BJ (cell line): ENCODE results near the gene MYOM1. TPM values are rescaled to one million over a fixed set of nuclear protein-coding genes. Genes with fewer than 3 reads are reported as not detected.

Experiments
- CTCF ChIA-PET: fragments of 350-600 bp; formaldehyde crosslinking; extraction: SDS; loops from one replicate; lab custom pipeline; 2021; ENCODE audit warnings: antibody characterized with exemption, inconsistent platforms; lab: Yijun Ruan, JAX
- POLR2A ChIA-PET: fragments of 300-600 bp; sonication (Branson Sonifier 250); formaldehyde crosslinking; extraction: SDS; loops from one replicate; lab custom pipeline; 2021; ENCODE audit warnings: antibody characterized with exemption; lab: Charles Lee
- DNase-seq: peaks from one replicate; pipeline ENCODE4 v3.0.0-alpha.2; 2011; ENCODE audit warnings: low read depth
- H3K27me3 ChIP-seq: 2 replicates; pipeline ENCODE4 v1.6.0; 2011; ENCODE audit warnings: low read length; ENCODE audit not compliant: control insufficient read depth, insufficient read depth
- H3K36me3 ChIP-seq: 2 replicates; pipeline ENCODE4 v1.5.1; 2011; ENCODE audit warnings: low read length; ENCODE audit not compliant: control insufficient read depth, insufficient read depth
- H3K4me3 ChIP-seq: 2 replicates; pipeline ENCODE4 v1.5.1; 2011; ENCODE audit warnings: low read depth, mild to moderate bottlenecking, control low read depth, low read length
- CTCF ChIP-seq: IDR thresholded peaks from 2 replicates; pipeline ENCODE4 v1.5.1; 2011; ENCODE audit warnings: low read depth, mild to moderate bottlenecking, control low read depth, inconsistent platforms, low read length, moderate library complexity; ENCODE audit not compliant: insufficient read depth
- polyA plus RNA-seq: library from polyadenylated mRNA; depleted of rRNA; stranded (reverse); fragments of >200 nt; gene quantifications from 2 replicates; pipeline ENCODE4 v1.2.3, GENCODE V29; 2011

MYOM1 gene
- polyA plus RNA-seq, 1 experiment, result 0.48 TPM

- ChIA-PET POLR2A (no interaction called here), CTCF (no interaction called here)
- Histone ChIP-seq H3K27me3 (no peaks in the 10 kb centered on the region), H3K4me3 (no peak overlapping the region), H3K36me3 (no peaks in the 10 kb centered on the region)
- TF ChIP-seq CTCF, result no peak
- DNase-seq, result no peak
Observed at GRCh38 chr18:3058328-3059191, 161.2 kb downstream of the MYOM1 start.

GRCh38 chr18:3057526-3057925 lies 162.2 kb downstream of the MYOM1 start:
- Histone ChIP-seq H3K27me3 (no peaks in the 10 kb centered on the region), H3K4me3 (no peak overlapping the region), H3K36me3 (no peaks in the 10 kb centered on the region)
- TF ChIP-seq CTCF, result no peak
- ChIA-PET CTCF (interaction anchor here (0.6 to 1.1 kb wide), 2 partner anchors 72 to 521 kb away, joined by 3 read pairs; no protein-coding TSS in a partner anchor), POLR2A (no interaction called here)
- no peak for DNase-seq

GRCh38 chr18:3056311-3056710 lies 163.5 kb downstream of the MYOM1 start:
- ChIA-PET CTCF (interaction anchor here (0.9 kb wide), 1 partner anchor 10 kb away, joined by 3 read pairs; no protein-coding TSS in a partner anchor), POLR2A (interaction anchor here (0.6 kb wide), 1 partner anchor 423 kb away, joined by 3 read pairs; no protein-coding TSS in a partner anchor)

GRCh38 chr18:3055816-3056215 lies 164.0 kb downstream of the MYOM1 start:
- Histone ChIP-seq H3K27me3 (no peaks in the 10 kb centered on the region), H3K4me3 (no peak overlapping the region), H3K36me3 (no peaks in the 10 kb centered on the region)
- ChIA-PET POLR2A (interaction anchor here (0.6 kb wide), 1 partner anchor 422 kb away, joined by 3 read pairs; no protein-coding TSS in a partner anchor), CTCF (interaction anchor here (0.9 to 1.1 kb wide), 2 partner anchors 9 to 19 kb away, joined by 3 read pairs; no protein-coding TSS in a partner anchor)
- no peak for TF ChIP-seq CTCF
- DNase-seq, result no peak

More at GRCh38 chr18:3056311-3056710, 163.5 kb downstream of the MYOM1 start:
- DNase-seq, result no peak
- Histone ChIP-seq H3K4me3 (no peak overlapping the region), H3K36me3 (no peaks in the 10 kb centered on the region), H3K27me3 (no peaks in the 10 kb centered on the region)
- no peak for TF ChIP-seq CTCF

GRCh38 chr18:3055186-3055728 lies 164.5 kb downstream of the MYOM1 start:
- no peak overlapping the region for H3K4me3 ChIP-seq
- TF ChIP-seq CTCF, result no peak
- ChIA-PET POLR2A (no interaction called here), CTCF (interaction anchor here (0.6 to 1.1 kb wide), 4 partner anchors 8 to 61 kb away, joined by 3 to 4 read pairs (median 3); no protein-coding TSS in a partner anchor)
- H3K36me3 ChIP-seq, result no peaks in the 10 kb centered on the region
- no peak for DNase-seq
- H3K27me3 ChIP-seq, result no peaks in the 10 kb centered on the region
